ENCODE results near the gene PGBD1. TPM values are rescaled to one million over a fixed set of nuclear protein-coding genes. Genes with fewer than 3 reads are reported as not detected.

The PGBD1 gene
- total RNA-seq, 6 donors from 2014 or later: 3.1 to 8.3 (median 4.1) TPM

GRCh38 chr6:28351087-28351486 is 69.7 kb downstream of the PGBD1 start:
- 51 to 53% methylated on average over 2 of the region's 2 CpGs for WGBS, 2 donors
- Histone ChIP-seq H3K36me3 (no peaks in the 10 kb centered on the region), H3K27ac (peak overlapping the region in 2 of 4 donors; percentile 18 to 73), H3K9me3 (no peaks in the 10 kb centered on the region), H3K4me3 (peak overlapping the region in 2 of 4 donors; percentile 66 to 88), H3K4me1 (peaks cover 24 to 32% (median 27%) of the 10 kb centered on the region in 4 donors), H3K27me3 (no peaks in the 10 kb centered on the region)
- ATAC-seq (ENCODE audit: low FRiP score in 2 of 2) (no peak), DNase-seq (no peak)
- no peak for TF ChIP-seq EP300 (IDR thresholded peaks at IDR 0.05)
- TF ChIP-seq, protein P1, sequence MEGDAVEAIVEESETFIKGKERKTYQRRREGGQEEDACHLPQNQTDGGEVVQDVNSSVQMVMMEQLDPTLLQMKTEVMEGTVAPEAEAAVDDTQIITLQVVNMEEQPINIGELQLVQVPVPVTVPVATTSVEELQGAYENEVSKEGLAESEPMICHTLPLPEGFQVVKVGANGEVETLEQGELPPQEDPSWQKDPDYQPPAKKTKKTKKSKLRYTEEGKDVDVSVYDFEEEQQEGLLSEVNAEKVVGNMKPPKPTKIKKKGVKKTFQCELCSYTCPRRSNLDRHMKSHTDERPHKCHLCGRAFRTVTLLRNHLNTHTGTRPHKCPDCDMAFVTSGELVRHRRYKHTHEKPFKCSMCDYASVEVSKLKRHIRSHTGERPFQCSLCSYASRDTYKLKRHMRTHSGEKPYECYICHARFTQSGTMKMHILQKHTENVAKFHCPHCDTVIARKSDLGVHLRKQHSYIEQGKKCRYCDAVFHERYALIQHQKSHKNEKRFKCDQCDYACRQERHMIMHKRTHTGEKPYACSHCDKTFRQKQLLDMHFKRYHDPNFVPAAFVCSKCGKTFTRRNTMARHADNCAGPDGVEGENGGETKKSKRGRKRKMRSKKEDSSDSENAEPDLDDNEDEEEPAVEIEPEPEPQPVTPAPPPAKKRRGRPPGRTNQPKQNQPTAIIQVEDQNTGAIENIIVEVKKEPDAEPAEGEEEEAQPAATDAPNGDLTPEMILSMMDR (IDR thresholded peaks at IDR 0.05): no peak
- no peak for TF ChIP-seq POLR2A (IDR thresholded peaks at IDR 0.05)
- no peak for TF ChIP-seq POLR2AphosphoS5 (IDR thresholded peaks at IDR 0.05)

- H3K4me1 ChIP-seq: peaks cover 28 to 36% (median 31%) of the 10 kb centered on the region in 4 donors
- no peak for ATAC-seq (ENCODE audit: low FRiP score in 2 of 2)
- no peaks in the 10 kb centered on the region for H3K9me3 ChIP-seq
- TF ChIP-seq, protein P1 (IDR thresholded peaks at IDR 0.05): no peak
- no peak for TF ChIP-seq POLR2A (IDR thresholded peaks at IDR 0.05)
- TF ChIP-seq POLR2AphosphoS5 (IDR thresholded peaks at IDR 0.05): no peak
- no peak for TF ChIP-seq EP300 (IDR thresholded peaks at IDR 0.05)
- H3K36me3 ChIP-seq: no peaks in the 10 kb centered on the region
- peak overlapping the region in 2 of 4 donors; percentile 18 to 73 for H3K27ac ChIP-seq
- no peak for DNase-seq
- peak overlapping the region in 1 of 4 donors; percentile 88 for H3K4me3 ChIP-seq
- 66 to 70% methylated on average over 2 of the region's 2 CpGs for WGBS, 2 donors
- no peaks in the 10 kb centered on the region for H3K27me3 ChIP-seq
Observed at GRCh38 chr6:28351493-28351925, 70.1 kb downstream of the PGBD1 start.

Small RNA genes within 50 kb of the gene (small RNA-seq; reads per million reads assigned to genes)
- 0 reads per million in 4 donors for gene AL021997.1
- gene AL021997.2: 0 reads per million in 4 donors

Other genes with a start within 250 kb of the PGBD1 start
- 1 to 10 TPM; 2.4 to 7.9 (median 3.7) TPM for gene ZNF165, start 201.0 kb upstream of the PGBD1 start, total RNA-seq
- 10 to 100 TPM in 1 of 6 donors, 1 to 10 TPM in 5; 4.1 to 16.8 (median 5.1) TPM for gene ZSCAN16, start 157.0 kb upstream of the PGBD1 start, total RNA-seq
- 10 to 100 TPM; 11.7 to 24.9 (median 16.8) TPM for gene ZKSCAN8, start 139.7 kb upstream of the PGBD1 start, total RNA-seq
- gene ZSCAN9, start 56.3 kb upstream of the PGBD1 start, total RNA-seq: 10 to 100 TPM in 5 of 6 donors, 1 to 10 TPM in 1; 5.4 to 36.7 (median 12.4) TPM
- 1 to 10 TPM; 3.0 to 9.4 (median 4.7) TPM for gene ZKSCAN4, start 29.3 kb upstream of the PGBD1 start, total RNA-seq
- gene NKAPL, start 22.3 kb upstream of the PGBD1 start, total RNA-seq: 1 to 10 TPM in 2 of 6 donors, under 1 TPM in 4; 0.33 to 1.3 (median 0.70) TPM
- gene ZSCAN26, start 14.4 kb upstream of the PGBD1 start, total RNA-seq: 10 to 100 TPM in 3 of 6 donors, 1 to 10 TPM in 3; 9.1 to 24.1 (median 11.4) TPM
- gene ZSCAN31, start 54.6 kb downstream of the PGBD1 start, total RNA-seq: 10 to 100 TPM; 11.5 to 33.5 (median 18.6) TPM
- 10 to 100 TPM in 1 of 6 donors, 1 to 10 TPM in 5; 2.6 to 10.5 (median 5.6) TPM for gene ZKSCAN3, start 68.4 kb downstream of the PGBD1 start, total RNA-seq
- 10 to 100 TPM in 1 of 6 donors, 1 to 10 TPM in 5; 2.6 to 10.5 (median 5.3) TPM for gene ZSCAN12, start 118.2 kb downstream of the PGBD1 start, total RNA-seq
- 1 to 10 TPM in 4 of 6 donors, under 1 TPM in 2; 0.91 to 6.3 (median 1.6) TPM for gene ZSCAN23, start 161.9 kb downstream of the PGBD1 start, total RNA-seq
- not detected for gene GPX6, start 234.2 kb downstream of the PGBD1 start, total RNA-seq
- gene GPX5, start 244.3 kb downstream of the PGBD1 start, total RNA-seq: not detected

All from upper lobe of left lung (tissue), 6 donors.